ENCODE results near the gene UPF1. TPM values are rescaled to one million over a fixed set of nuclear protein-coding genes. Genes with fewer than 3 reads are reported as not detected.

Gene UPF1
- total and polyA plus RNA-seq, 2 of the 13 experiments (the other 11 are each of a cell fraction or from before 2014, with no cell fraction given) = 16.9 to 41.8 TPM

DNA sequence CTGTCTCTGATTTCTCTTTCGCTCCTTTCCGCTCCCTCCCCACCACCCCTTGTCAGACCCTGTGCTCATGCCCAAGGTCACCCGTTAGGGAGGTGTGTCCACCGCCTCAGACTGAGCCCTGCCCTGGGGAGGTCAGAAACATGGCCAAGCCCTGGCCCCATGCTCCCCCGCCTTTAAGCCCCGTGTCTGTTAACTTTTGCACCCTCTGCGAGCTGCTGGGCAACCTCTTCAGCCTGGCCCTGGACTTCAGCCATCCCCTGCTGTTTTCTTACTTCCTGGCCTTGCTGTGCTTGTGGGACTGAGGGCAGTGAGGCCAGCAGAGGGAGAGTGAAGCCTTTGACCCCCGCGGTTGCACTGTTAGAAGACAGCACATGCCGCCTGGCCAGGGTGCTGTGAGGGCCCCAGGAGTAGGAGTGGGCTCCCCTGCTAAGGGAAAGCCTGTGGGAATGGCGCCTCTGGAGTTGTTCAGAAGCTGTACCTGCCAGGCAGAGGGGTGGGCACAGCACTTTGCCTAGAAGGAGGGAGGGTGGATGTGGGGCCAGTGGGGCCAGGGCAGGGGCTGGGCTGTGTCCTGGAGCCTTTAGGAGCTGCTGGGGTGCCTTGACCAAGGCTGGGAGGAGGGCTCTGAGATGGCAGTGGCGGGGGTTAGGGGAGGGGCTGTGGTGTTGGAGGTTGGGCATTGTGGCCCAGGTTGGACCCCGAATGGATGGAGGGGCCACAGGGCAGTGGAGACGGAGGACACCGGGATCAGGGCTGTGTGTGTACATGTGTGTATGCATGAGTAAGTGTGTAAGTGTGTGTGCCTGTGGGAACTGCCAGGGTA is 7.9 kb downstream of the UPF1 start (continued):
- TF ChIP-seq, protein P1, sequence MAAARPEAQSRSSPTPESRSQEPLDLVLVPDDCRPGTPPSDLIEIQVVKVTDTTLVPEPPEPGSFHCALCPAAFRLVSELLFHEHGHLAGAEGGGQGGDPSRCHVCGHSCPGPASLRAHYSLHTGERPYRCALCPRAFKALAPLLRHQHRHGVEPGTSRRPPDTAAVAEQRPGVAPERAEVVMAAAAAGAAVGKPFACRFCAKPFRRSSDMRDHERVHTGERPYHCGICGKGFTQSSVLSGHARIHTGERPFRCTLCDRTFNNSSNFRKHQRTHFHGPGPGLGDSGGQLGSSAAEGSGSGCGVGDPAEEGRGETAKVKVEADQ (CRISPR knock-in tag; IDR thresholded peaks at IDR 0.05; ENCODE audit: borderline replicate concordance) = no peak; the same call in 1 of the 2 replicates
- TF ChIP-seq, protein P2, sequence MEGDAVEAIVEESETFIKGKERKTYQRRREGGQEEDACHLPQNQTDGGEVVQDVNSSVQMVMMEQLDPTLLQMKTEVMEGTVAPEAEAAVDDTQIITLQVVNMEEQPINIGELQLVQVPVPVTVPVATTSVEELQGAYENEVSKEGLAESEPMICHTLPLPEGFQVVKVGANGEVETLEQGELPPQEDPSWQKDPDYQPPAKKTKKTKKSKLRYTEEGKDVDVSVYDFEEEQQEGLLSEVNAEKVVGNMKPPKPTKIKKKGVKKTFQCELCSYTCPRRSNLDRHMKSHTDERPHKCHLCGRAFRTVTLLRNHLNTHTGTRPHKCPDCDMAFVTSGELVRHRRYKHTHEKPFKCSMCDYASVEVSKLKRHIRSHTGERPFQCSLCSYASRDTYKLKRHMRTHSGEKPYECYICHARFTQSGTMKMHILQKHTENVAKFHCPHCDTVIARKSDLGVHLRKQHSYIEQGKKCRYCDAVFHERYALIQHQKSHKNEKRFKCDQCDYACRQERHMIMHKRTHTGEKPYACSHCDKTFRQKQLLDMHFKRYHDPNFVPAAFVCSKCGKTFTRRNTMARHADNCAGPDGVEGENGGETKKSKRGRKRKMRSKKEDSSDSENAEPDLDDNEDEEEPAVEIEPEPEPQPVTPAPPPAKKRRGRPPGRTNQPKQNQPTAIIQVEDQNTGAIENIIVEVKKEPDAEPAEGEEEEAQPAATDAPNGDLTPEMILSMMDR (CRISPR knock-in tag; IDR thresholded peaks at IDR 0.05) = peak; percentile 75
- TF ChIP-seq THYN1 (CRISPR knock-in tag; IDR thresholded peaks at IDR 0.05; ENCODE audit: borderline replicate concordance, low read depth) (no peak), ZFP90 (CRISPR knock-in tag; IDR thresholded peaks at IDR 0.05; ENCODE audit: borderline replicate concordance) (no peak; the same call in 1 of the 2 replicates), HNF4G (IDR thresholded peaks at IDR 0.05; ENCODE audit: borderline replicate concordance, low read depth, low read length) (peak; percentile 84), HNF4G (CRISPR knock-in tag; IDR thresholded peaks at IDR 0.05; ENCODE audit: borderline replicate concordance, low read depth) (peak; percentile 95; the same call in 1 of the 2 replicates), JARID2 (CRISPR knock-in tag; IDR thresholded peaks at IDR 0.05; ENCODE audit: insufficient replicate concordance) (no peak), ZNF839 (CRISPR knock-in tag; IDR thresholded peaks at IDR 0.05; ENCODE audit: borderline replicate concordance) (0 out of 2 replicates have a peak, but pooled peaks have one; percentile 37), JDP2 (CRISPR knock-in tag; IDR thresholded peaks at IDR 0.05; ENCODE audit: borderline replicate concordance) (no peak), NFKBIZ (CRISPR knock-in tag; IDR thresholded peaks at IDR 0.05) (0 out of 2 replicates have a peak, but pooled peaks have one; percentile 31), MAFG (CRISPR knock-in tag; IDR thresholded peaks at IDR 0.05) (no peak), CREB1 (IDR thresholded peaks at IDR 0.05) (no peak), CREB1 (CRISPR knock-in tag; IDR thresholded peaks at IDR 0.05) (no peak), ZKSCAN5 (CRISPR knock-in tag; IDR thresholded peaks at IDR 0.05) (0 out of 2 replicates have a peak, but pooled peaks have one; percentile 15)
- TF ChIP-seq, protein P3, sequence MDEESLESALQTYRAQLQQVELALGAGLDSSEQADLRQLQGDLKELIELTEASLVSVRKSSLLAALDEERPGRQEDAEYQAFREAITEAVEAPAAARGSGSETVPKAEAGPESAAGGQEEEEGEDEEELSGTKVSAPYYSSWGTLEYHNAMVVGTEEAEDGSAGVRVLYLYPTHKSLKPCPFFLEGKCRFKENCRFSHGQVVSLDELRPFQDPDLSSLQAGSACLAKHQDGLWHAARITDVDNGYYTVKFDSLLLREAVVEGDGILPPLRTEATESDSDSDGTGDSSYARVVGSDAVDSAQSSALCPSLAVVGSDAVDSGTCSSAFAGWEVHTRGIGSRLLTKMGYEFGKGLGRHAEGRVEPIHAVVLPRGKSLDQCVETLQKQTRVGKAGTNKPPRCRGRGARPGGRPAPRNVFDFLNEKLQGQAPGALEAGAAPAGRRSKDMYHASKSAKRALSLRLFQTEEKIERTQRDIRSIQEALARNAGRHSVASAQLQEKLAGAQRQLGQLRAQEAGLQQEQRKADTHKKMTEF (CRISPR knock-in tag; IDR thresholded peaks at IDR 0.05) = peak; percentile 77
- TF ChIP-seq, protein P4, sequence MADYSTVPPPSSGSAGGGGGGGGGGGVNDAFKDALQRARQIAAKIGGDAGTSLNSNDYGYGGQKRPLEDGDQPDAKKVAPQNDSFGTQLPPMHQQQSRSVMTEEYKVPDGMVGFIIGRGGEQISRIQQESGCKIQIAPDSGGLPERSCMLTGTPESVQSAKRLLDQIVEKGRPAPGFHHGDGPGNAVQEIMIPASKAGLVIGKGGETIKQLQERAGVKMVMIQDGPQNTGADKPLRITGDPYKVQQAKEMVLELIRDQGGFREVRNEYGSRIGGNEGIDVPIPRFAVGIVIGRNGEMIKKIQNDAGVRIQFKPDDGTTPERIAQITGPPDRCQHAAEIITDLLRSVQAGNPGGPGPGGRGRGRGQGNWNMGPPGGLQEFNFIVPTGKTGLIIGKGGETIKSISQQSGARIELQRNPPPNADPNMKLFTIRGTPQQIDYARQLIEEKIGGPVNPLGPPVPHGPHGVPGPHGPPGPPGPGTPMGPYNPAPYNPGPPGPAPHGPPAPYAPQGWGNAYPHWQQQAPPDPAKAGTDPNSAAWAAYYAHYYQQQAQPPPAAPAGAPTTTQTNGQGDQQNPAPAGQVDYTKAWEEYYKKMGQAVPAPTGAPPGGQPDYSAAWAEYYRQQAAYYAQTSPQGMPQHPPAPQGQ (CRISPR knock-in tag; IDR thresholded peaks at IDR 0.05; ENCODE audit: borderline replicate concordance) = no peak
- TF ChIP-seq, protein P5, sequence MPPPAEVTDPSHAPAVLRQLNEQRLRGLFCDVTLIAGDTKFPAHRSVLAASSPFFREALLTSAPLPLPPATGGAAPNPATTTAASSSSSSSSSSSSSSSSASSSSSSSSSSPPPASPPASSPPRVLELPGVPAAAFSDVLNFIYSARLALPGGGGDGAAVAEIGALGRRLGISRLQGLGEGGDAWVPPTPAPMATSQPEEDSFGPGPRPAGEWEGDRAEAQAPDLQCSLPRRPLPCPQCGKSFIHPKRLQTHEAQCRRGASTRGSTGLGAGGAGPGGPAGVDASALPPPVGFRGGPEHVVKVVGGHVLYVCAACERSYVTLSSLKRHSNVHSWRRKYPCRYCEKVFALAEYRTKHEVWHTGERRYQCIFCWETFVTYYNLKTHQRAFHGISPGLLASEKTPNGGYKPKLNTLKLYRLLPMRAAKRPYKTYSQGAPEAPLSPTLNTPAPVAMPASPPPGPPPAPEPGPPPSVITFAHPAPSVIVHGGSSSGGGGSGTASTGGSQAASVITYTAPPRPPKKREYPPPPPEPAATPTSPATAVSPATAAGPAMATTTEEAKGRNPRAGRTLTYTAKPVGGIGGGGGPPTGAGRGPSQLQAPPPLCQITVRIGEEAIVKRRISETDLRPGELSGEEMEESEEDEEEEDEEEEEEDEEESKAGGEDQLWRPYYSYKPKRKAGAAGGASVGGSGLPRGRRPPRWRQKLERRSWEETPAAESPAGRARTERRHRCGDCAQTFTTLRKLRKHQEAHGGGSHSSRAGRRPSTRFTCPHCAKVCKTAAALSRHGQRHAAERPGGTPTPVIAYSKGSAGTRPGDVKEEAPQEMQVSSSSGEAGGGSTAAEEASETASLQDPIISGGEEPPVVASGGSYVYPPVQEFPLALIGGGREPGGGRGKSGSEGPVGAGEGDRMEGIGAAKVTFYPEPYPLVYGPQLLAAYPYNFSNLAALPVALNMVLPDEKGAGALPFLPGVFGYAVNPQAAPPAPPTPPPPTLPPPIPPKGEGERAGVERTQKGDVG (CRISPR knock-in tag; IDR thresholded peaks at IDR 0.05; ENCODE audit: borderline replicate concordance) = peak; percentile 91; the same call in 1 of the 2 replicates

Data from HepG2 (cell line).